HCT116 (cell line): ENCODE measurements around the gene ARL6.
A peak's percentile ranks its signal among the peaks of the same experiment; 100 is the strongest.

ENCODE experiments used
- CEBPB ChIP-seq: IDR thresholded peaks from 2 replicates; pipeline ENCODE4 v1.6.1; 2012; ENCODE audit warnings: low read depth
- EZH2 ChIP-seq: fragments of 200-600 bp; sonication (generic); IDR thresholded peaks from 2 replicates; pipeline ENCODE4 v1.6.1; 2017; ENCODE audit warnings: antibody characterized with exemption, mixed run types
- EZH2phosphoT487 ChIP-seq: fragments of 200-600 bp; IDR thresholded peaks from 2 replicates; pipeline ENCODE4 v1.6.1; 2018; ENCODE audit warnings: antibody characterized with exemption, borderline replicate concordance
- JUND ChIP-seq: IDR thresholded peaks from 2 replicates; pipeline ENCODE4 v1.6.1; 2012
- MAX ChIP-seq: IDR thresholded peaks from 2 replicates; pipeline ENCODE4 v1.6.1; 2012
- POLR2A ChIP-seq: IDR thresholded peaks from 2 replicates; pipeline ENCODE4 v1.7.0; 2011; ENCODE audit warnings: borderline replicate concordance; ENCODE audit not compliant: insufficient read depth, insufficient read length; ENCODE audit errors: extremely low read depth
- POLR2AphosphoS5 ChIP-seq: IDR thresholded peaks from 2 replicates; pipeline ENCODE4 v1.6.1; 2011; ENCODE audit warnings: mild to moderate bottlenecking, low read depth, low read length, moderate library complexity
- SIN3A ChIP-seq: IDR thresholded peaks from 2 replicates; pipeline ENCODE4 v1.6.1; 2012; ENCODE audit warnings: low read depth
- SP1 ChIP-seq: IDR thresholded peaks from 2 replicates; pipeline ENCODE4 v1.6.1; 2012; ENCODE audit warnings: low read depth
- ZNF274 ChIP-seq: fragments of 200-500 bp; sonication (Bioruptor generic); IDR thresholded peaks from 2 replicates; pipeline ENCODE4 v1.6.1; 2014; ENCODE audit warnings: mild to moderate bottlenecking, low read depth, low read length, inconsistent platforms
- TF ChIP-seq, protein P1 (sequence below), 3 experiments: fragments of 200-600 bp in 1 of 3; sonication (generic) in 1 of 3; IDR thresholded peaks in 2 of 3; conservative IDR thresholded peaks in 1 of 3; 2 replicates each; pipeline ENCODE4 v1.5.1; 2012 to 2017; ENCODE audit warnings: low read depth in 2 of 3, low read length in 2 of 3, antibody characterized with exemption in 1 of 3, borderline replicate concordance in 1 of 3, control low read depth in 1 of 3, mild to moderate bottlenecking in 1 of 3, mixed read lengths in 1 of 3, mixed run types in 1 of 3, moderate library complexity in 1 of 3; ENCODE audit not compliant: insufficient read depth in 1 of 3

DNA sequence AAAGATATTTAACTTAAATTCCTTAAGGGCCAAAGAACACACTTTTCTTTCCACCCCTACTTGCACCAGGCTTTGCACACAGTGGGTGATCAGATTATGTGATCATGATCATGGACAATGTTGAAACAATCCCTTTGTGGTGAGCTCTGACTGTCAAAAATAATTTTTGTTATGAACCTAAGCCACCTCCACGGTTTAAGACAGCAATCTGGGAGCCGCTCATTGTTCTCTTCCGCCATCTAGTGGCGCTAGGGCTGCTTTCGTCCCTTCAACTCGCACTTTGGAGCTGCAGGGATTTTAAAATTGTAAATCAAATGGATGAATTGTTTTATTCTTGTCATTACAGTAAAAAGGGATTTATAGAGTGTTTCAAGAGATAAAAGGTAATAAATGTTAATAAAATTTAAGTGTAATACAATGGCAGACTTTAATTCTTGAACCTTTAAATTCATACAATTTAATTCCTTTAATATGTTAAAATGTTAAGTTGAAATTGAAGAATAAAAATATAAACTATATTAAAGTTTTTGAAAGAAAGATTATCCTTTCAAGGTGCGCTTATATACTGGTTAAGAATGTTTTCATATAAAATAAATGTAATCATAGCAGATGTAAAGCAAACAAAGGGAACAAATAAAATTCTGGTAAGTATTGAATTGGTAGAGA is 45.3 kb upstream of the ARL6 start:
- TF ChIP-seq MAX (no peak), SIN3A (no peak), POLR2A (no peak), ZNF274 (no peak), JUND (no peak), EZH2 (no peak), SP1 (no peak), POLR2AphosphoS5 (no peak), EZH2phosphoT487 (no peak), CEBPB (no peak)
- TF ChIP-seq, protein P1, sequence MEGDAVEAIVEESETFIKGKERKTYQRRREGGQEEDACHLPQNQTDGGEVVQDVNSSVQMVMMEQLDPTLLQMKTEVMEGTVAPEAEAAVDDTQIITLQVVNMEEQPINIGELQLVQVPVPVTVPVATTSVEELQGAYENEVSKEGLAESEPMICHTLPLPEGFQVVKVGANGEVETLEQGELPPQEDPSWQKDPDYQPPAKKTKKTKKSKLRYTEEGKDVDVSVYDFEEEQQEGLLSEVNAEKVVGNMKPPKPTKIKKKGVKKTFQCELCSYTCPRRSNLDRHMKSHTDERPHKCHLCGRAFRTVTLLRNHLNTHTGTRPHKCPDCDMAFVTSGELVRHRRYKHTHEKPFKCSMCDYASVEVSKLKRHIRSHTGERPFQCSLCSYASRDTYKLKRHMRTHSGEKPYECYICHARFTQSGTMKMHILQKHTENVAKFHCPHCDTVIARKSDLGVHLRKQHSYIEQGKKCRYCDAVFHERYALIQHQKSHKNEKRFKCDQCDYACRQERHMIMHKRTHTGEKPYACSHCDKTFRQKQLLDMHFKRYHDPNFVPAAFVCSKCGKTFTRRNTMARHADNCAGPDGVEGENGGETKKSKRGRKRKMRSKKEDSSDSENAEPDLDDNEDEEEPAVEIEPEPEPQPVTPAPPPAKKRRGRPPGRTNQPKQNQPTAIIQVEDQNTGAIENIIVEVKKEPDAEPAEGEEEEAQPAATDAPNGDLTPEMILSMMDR (IDR thresholded peaks at IDR 0.05 in 2 of 3, conservative IDR thresholded peaks at IDR 0.05 in 1 of 3; ENCODE audit: borderline replicate concordance in 1 of 3, insufficient read depth in 1 of 3, low read depth in 2 of 3, low read length in 2 of 3): peak; percentile 33 to 96 (median 95); a peak in 5 of 6 replicates
